Stimulated activated CD8-positive, alpha-beta memory T cell treated with anti-CD3 and anti-CD28 coated beads, Interleukin-4, amount 100 ng/mL, for 24 hours (primary cell): Measurements from ENCODE around the gene PPP1R14B.
"Not testable (repeated sequence)": the region's sequence is repeated elsewhere in the genome, so short reads cannot be mapped to it uniquely, and the experiment has no call there.

ENCODE experiments used
- DNase-seq: peaks from one replicate; pipeline ENCODE4 v3.0.0-alpha.2; 2020; ENCODE audit warnings: low read depth

PPP1R14B gene

GRCh38 chr11:64260147-64260708 is 13.5 kb upstream of the PPP1R14B start:
- DNase-seq, result no peak

DNA sequence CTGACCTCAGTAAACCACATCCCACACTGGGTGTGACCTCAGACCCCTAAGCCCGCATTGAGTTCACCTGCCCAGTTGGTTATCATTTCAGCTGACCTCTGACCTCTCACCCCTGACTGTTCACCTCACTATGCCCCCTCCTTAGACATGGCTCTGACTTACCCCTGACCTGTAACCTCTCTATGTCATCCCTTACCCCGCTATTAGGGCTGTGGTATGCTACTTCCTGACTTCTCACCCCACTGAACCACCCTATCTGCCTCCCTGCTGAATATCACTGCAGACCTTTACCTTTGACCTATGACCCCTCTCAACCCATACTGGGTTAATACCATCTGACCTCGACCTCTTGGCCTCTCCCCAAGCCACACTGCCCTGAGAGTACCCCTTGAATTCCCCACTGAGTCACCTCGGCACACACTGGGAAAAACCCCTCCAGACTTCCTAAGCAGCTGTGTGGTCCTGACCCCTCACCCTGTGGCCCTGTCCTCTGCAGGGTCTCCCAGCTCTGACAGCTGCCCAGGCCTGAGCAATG is 12.9 kb upstream of the PPP1R14B start:
- no peak for DNase-seq

DNA sequence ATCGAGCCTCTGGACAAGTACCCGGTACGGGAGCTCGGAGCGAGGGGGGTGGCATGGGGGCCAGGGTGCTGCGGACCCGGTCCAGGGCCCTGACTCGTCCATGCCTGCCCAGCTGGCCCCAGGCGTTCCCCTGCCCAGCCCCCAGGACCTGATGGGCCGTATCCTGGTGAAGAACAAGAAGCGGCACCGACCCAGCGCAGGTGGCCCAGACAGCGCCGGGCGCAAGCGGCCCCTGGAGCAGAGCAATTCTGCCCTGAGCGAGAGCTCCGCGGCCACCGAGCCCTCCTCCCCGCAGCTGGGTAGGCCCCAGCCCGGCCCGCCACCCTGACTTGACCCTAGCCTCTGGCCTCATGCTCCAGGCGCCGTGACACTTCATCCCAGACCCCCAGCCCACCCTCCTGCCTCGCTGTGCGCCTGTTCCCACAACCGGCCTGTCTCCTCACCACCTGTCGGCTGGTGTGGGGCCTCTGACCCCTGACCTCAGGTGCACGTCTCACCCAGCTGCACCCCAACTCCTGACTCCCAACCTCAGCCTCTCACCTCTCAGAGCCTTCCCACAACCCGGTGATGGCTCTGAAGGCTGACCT is 12.3 kb upstream of the PPP1R14B start:
- no peak for DNase-seq

GRCh38 chr11:64258356-64258755 is 11.6 kb upstream of the PPP1R14B start:
- no peak for DNase-seq

DNA sequence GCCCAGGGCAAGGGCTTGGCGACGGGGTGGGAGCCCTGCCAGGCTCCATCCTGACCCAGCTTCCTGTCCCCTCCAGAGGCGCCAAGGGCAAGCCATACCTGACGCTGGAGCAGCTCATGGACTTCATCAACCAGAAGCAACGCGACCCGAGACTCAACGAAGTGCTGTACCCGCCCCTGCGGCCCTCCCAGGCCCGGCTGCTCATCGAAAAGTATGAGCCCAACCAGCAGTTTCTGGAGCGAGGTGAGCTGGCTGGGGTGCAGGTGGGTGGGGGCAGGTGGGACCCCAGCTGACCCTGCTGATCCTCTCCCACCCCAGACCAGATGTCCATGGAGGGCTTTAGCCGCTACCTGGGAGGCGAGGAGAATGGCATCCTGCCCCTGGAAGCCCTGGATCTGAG is 9.6 kb upstream of the PPP1R14B start:
- DNase-seq, result no peak

DNA sequence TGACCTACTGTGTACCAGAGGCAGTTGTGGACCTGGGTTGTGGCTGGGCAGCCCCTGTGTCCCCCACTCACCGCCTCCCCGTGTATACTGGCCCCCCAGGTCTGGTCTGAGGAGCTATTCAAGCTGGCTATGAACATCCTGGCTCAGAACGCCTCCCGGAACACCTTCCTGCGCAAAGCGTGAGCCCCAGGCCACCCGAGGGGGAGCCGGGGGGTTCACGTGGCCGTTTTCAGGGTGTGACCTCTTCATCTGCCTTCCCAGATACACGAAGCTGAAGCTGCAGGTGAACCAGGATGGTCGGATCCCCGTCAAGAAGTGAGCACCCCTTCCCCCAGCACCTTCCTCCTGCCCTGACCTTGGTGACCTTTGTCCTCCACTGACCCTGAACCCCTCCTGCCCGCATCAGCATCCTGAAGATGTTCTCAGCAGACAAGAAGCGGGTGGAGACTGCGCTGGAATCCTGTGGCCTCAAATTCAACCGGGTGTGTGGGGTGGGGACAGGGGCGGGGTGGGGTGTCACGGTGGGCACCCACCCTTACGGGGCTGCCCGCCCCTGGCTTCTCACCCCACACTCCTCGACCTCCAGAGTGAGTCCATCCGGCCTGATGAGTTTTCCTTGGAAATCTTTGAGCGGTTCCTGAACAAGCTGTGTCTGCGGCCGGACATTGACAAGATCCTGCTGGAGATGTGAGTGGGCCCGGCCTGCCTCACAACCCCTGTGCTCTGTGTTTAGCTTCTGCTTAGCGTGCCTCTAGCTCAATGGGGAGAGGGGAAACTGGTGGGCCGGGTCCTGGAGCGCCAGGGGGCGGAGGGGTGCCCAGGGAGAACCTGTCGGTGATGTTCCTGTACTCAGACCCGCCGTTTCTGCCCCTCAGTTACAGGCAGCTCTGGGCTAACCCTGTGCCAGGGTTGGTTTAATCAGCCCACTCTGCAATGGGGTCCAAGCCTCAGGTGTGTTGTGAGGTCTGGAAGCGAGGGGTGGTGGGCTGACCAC is 8.7 kb upstream of the PPP1R14B start:
- no peak for DNase-seq

- no peak for DNase-seq
These were observed 7.6 kb upstream of the PPP1R14B start for GRCh38 chr11:64254326-64254725.

DNA sequence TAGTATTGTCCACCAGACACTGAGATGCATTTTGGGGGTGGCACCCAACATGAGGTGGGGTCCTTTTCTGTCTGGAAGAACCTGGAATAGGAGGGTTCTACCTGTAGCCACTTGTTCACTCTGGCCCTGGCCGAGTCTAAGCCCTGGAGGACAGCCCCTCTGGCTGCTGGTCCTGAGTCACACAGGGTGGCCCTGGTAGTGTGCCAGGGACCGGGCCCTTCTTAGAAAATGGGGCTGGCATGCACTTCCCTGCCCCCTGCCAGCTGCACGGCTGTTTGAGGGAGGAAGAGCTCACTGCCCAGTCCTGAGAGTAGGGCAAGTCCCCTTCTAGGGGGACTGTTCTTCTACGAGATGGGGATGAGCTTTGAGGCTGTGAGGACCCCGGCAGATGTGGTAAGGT is 6.7 kb upstream of the PPP1R14B start:
- DNase-seq, result no peak

DNA sequence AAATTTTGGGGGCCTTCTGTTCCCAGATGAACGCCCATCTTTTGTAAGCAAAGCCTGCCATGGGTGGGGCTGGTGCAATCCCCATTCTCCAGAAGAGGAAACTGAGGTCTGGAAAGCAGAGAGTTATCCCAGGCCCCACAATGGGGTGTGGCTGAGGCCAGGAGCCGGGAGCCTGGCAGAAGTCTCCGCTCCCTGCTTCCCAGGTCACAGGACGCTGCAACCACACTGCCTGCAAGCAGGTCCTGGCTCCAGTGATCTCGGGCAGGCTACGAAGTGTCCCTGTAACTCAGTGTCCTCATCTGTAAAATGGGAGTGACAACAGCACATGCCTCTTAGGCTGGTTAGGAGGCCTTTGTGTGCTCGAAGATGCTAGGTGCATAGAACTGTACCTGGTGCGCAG is 6.3 kb upstream of the PPP1R14B start:
- DNase-seq, result no peak

DNA sequence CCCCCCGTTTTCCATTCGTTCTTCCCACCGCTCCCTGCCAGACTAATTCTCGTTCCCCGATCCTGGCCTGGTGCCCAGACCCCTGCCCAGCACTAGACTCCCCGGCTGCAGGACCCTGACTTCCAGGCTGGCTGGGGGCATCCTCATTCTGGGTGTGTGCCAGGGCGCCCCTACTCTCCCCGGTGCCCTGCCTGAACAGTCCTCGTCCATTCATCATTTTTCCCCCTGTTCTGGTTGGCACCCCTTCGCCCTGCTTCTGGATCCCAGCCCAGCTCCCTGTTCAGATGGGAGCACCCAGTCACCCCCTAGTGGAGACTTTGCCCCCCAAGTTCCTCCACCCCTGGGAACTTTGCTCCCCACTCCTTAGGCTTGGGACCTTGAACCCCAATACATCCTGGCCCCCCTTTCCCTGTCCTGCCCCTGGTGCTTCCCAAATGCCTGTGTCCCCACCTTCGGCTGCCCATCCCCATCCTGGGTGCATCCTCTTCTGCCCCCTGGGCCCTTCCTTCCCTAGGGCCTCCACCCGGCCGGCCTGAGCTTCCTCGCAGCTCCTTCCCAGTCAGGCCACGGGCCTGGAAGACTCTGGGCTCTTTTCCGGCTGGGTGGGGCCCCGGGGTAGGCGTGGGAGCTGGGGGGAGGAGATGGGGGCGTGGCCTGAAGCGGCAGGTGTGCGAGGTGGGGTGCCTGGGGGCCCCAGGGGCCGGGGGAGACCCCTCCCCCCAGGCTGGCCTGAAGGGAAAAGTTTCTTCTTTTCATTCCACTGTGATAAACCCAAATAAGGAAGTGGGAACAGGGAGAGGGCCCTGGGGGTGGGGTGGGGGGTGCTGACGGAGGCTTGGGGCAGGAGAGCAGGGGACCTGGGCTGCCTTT is 5.5 kb upstream of the PPP1R14B start:
- no peak for DNase-seq

DNA sequence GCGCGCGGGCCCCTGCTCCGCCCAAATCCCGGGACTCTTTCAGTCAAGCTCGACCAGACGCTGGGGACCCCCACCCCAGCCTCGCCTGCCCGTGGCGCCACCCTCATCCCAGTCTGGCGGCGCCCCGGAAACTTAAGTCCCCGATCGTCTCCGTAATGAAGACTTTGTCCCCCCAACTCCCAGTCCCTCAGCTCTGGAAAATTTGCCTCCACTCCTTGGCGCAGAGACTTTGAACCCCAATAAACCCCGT is 4.9 kb upstream of the PPP1R14B start:
- no peak for DNase-seq

DNA sequence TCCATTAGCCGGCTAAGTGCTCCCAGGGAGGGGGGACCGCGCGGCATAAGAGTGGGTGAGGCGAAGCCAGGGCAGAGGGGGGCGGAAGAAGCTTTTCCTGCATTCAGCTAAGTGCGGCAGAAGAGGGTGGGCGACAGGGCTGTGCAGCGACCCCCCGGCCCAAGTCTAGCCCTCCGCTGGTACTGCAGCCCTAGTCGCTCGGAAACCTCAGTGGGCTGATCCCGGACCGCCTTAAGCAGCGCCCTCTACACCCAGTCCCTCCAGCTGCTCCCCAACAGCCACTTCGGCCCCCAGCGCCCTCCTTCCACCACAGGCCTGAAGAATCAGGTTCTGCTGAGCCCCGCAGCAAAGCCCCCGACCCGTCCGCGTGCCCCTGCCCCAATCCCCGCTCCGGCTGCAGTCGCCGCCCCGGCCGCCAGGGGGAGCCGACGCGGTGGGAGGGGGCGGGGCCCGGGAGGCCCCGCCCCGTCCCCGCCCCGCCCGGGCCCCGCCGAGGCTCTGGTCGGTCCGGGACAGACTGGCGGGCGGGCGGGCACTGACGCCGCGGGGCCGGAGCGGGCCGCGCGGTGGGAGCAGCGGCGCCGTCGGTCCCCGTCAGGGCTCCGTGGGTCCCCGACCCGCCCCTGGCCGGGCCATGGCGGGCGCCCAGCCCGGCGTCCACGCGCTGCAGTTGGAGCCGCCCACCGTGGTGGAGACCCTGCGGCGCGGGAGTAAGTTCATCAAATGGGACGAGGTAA is 4.4 kb upstream of the PPP1R14B start, which contains the start of gene PLCB3:
Gene PLCB3, plus strand, starts transcription at position 515 of the 737 bp plus-strand sequence. Its CDS starts 120 bp downstream, at position 635.
- DNase-seq, result peak; percentile 37

- no peak for DNase-seq
These were observed 3.8 kb upstream of the PPP1R14B start for GRCh38 chr11:64250415-64251015.

DNA sequence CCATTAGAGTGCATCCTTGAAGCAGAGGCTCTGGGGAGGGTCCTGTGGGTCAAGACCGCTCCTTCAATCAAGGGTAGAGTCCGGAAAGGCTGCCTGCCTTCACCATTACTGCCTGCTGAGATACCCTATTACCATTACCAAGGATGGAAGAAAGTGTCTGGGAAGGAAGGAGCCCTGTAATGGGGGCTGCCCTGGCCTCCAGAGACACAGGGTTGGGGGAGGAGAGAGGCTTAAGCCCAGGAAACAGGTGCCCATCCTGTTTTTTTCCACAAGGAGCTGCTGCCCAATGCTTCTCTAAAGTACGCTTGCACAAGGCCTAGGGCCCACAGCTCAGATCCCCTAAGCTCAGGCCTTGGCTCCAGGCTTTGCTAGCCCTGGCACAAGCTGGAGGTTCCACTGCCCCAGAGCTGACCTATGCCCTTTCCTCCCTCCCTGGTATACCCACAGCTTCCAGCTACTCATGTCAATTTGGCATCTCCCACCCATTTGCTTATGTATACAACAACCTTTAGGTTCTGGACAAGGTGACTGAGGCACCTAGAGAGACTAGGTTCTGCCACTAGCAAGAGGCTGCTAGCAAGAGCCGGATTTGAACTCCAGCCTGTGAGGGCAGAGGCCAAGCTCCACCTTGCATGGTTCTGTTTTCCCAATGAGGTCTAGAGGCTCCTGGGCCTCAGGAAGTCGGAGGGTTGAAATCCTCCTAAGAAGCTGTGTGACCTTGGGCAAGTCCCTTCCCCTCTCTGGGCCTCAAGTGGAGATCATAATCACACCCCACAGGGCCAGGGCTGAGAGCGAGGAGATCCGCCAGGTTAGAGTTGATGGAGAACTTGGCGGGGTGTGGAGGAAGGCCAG is 3.0 kb upstream of the PPP1R14B start:
- DNase-seq, result no peak

- DNase-seq, result no peak
These were observed 2.3 kb upstream of the PPP1R14B start for GRCh38 chr11:64249038-64249437.

DNA sequence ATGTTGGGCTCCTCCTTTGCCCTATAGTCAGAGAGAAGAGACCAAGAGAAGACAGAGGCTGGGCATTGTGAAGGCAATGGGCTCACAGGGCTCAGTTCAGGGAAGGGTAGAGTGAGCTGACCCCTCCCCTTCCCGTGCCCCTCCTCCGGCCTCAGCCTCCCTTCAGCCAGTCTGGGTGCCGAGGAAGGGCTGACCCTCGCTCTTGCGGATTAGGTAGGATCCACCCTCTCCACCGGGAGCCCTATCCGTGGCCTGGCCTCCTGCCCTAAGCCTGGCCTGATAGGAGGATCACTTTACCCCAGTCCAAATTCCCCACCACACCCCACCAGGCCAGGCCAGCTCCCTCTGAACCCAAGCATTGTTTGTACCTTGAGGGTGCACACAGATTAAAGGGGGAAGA is 1.8 kb upstream of the PPP1R14B start:
- DNase-seq, result no peak

DNA sequence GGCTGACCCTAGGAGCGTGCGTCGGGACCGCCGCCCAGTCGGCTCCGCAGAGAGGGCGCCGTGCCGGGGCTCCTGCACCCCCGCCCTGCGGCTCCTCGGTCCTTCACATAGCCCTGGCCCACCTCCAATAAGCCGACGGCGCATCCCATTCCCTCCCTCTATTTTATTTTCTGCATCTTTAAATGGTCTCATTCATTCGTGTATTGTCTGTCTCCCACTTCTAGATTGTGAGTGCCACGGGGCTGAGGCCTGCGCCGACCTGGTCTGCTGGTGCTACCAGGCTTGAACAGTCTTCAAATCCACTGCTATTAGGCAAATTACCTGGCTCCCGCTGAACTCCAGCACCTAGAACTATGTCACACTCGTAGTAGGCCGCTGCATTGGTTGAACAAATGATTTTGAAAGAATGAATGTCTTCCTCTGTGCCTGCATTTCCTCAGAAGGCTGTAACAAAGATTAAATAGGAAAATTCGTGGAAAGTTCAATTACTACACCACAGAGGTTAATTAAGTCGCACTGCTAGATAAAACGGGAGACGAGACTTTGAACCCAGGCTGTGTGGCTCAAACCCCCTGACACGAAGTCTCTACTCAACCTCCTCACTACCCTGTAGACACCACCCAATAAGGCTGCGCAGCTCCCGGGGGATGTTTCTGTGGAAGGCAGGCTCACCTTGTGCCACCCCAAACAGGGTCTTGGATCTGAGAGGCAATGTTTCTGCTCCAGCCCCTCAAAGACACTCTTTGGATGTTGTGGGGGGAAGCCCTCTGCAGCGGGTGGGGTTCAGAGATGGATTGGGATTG is 1.2 kb upstream of the PPP1R14B start:
- no peak for DNase-seq

- not testable (repeated sequence) for DNase-seq
These were observed 197 bp downstream of the PPP1R14B start for GRCh38 chr11:64246621-64246870.
